Thyroid gland (tissue), 4 donors: ENCODE results near the gene PRSS23. TPM values are rescaled to one million over a fixed set of nuclear protein-coding genes. Genes with fewer than 3 reads are reported as not detected.
"Not testable (repeated sequence)": the region's sequence is repeated elsewhere in the genome, so short reads cannot be mapped to it uniquely, and the experiment has no call there.

ENCODE experiments used
- DNase-seq, 2 donors: peaks; one replicate each; pipeline ENCODE4 v3.0.0-alpha.2; 2019
- H3K27ac ChIP-seq, 3 donors: fragments of 200-600 bp; sonication (generic); 1 replicate in 2 of 3; 2 replicates in 1 of 3; pipeline ENCODE4 v1.5.1; 2016 to 2019; ENCODE audit warnings: mild to moderate bottlenecking in 1 of 3, moderate library complexity in 1 of 3
- H3K27me3 ChIP-seq: fragments of 200-600 bp; sonication (generic); one replicate; pipeline ENCODE4 v1.5.1; 2019
- H3K36me3 ChIP-seq, 2 donors: fragments of 200-600 bp; sonication (generic); one replicate each; pipeline ENCODE4 v1.5.1; 2016 to 2019
- H3K4me1 ChIP-seq, 2 donors: fragments of 200-600 bp; sonication (generic); one replicate each; pipeline ENCODE4 v1.5.1; 2017 to 2019
- H3K4me3 ChIP-seq, 3 donors: fragments of 200-600 bp; sonication (generic); replicated peaks in 1 of 3; 1 replicate in 2 of 3; 2 replicates in 1 of 3; pipeline ENCODE4 v1.5.1; 2016; ENCODE audit warnings: mild to moderate bottlenecking in 1 of 3
- H3K9me3 ChIP-seq: fragments of 200-600 bp; sonication (generic); one replicate; pipeline ENCODE4 v1.5.1; 2017
- CTCF ChIP-seq, 6 experiments: fragments of 200-600 bp in 3 of 6; fragments of 450-650 bp in 3 of 6; sonication (generic) in 3 of 6; IDR thresholded peaks; one replicate each; pipeline ENCODE4 v1.5.1; 2016 to 2019; ENCODE audit warnings: antibody characterized with exemption in 6 of 6, mild to moderate bottlenecking in 2 of 6, inconsistent platforms in 1 of 6, moderate library complexity in 1 of 6
- POLR2A ChIP-seq, 2 donors: fragments of 450-650 bp; IDR thresholded peaks; one replicate each; pipeline ENCODE4 v1.6.1; 2017; ENCODE audit warnings: antibody characterized with exemption in 2 of 2, mild to moderate bottlenecking in 2 of 2, moderate library complexity in 1 of 2
- WGBS, 2 donors: methylation state at CpG; one replicate each; pipeline ENCODE4 v1.1.5; 2017; 5-methylcytosine and 5-hydroxymethylcytosine counted together
- intact Hi-C: fragments of 100-400 bp; cut with DNase I; formaldehyde crosslinking; loops from one replicate; pipeline ENCODE4 v1.15.1; 2023
- total RNA-seq, 4 donors: library from RNA; depleted of rRNA; stranded (reverse); fragments of >200 nt; gene quantifications; one replicate each; pipeline ENCODE4 v1.2.3, GENCODE V29; 2016

Gene PRSS23
- total RNA-seq, 4 donors from 2014 or later: 26.4 to 47.8 (median 36.2) TPM

GRCh38 chr11:86760577-86760976 is 39.8 kb upstream of the PRSS23 start:
- 94 to 96% methylated on average over 1 of the region's 1 CpG for WGBS, 2 donors
- Histone ChIP-seq H3K27me3 (no peaks in the 10 kb centered on the region), H3K9me3 (no peaks in the 10 kb centered on the region), H3K27ac (no peak overlapping the region), H3K4me1 (no peaks in the 10 kb centered on the region), H3K36me3 (no peaks in the 10 kb centered on the region), H3K4me3 (no peak overlapping the region)
- no peak for TF ChIP-seq POLR2A (IDR thresholded peaks at IDR 0.05)
- TF ChIP-seq CTCF (IDR thresholded peaks at IDR 0.05): no peak
- DNase-seq: no peak
- intact Hi-C loops: no loop called here

DNA sequence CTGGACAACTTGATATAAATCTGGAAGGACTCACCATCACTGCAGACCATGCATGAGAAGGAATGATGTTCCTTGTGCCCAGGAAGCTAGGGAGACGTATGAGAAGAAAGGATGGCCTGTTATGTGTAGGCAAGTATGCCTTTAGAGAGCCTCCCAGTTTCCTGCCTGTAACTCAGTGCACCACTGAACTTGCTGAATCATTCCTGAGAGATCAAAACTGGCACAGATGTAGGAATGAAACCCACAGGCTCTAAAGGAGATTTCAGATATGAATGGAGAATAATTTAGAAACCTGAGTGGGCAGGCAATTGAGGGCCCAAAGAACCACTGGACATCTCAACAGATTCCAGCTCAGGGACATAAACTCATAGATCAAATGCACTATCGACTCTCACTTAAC is 38.4 kb upstream of the PRSS23 start:
- no peak overlapping the region for H3K27ac ChIP-seq
- H3K4me1 ChIP-seq: no peaks in the 10 kb centered on the region
- no peak overlapping the region for H3K4me3 ChIP-seq
- no peaks in the 10 kb centered on the region for H3K27me3 ChIP-seq
- 60 to 73% methylated on average over 2 of the region's 2 CpGs for WGBS, 2 donors
- H3K9me3 ChIP-seq: no peaks in the 10 kb centered on the region
- intact Hi-C loops: no loop called here
- no peaks in the 10 kb centered on the region for H3K36me3 ChIP-seq
- TF ChIP-seq POLR2A (IDR thresholded peaks at IDR 0.05) (no peak), CTCF (IDR thresholded peaks at IDR 0.05) (no peak)
- no peak for DNase-seq

DNA sequence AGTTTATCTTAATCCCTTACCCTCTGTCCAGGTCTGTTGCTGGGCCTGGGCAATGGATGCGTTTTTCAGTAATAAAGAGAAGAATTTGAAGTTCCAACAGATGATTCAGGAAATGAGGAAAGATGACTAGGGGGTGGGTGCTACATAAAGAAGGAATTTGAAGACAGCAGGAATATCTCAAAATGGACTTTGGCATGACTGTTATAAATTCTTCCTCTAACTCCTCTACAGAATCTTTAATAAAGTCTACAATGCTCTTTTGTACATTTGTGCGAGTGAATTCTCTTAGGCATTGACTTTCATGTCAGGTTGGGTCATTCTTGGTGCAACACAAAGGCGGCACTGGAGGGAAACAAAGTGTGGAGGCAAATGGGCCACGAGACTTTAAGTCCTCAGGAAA is 35.1 kb upstream of the PRSS23 start:
- no peak for DNase-seq
- intact Hi-C loops: no loop called here

DNA sequence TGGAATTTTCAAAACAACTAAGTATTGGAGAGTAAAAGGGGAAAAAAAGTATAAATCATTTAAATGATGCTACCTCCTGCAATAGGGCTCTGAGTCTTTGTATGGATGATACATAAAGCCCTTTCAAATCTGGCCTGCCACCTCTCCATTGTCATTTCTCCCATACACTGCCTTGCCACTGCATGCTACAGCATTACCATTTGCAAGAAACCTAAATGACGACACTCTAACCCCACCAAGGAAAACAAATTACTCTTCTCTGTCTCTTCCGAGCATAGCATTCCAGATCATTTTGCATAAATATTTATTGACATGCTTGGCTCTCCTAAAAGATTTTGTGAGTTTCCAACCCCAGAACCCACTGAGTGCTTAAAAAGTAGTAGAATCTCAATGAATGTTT is 34.5 kb upstream of the PRSS23 start:
- Histone ChIP-seq H3K4me3 (no peak overlapping the region), H3K36me3 (no peaks in the 10 kb centered on the region), H3K9me3 (no peaks in the 10 kb centered on the region), H3K27ac (no peak overlapping the region), H3K27me3 (no peaks in the 10 kb centered on the region), H3K4me1 (no peaks in the 10 kb centered on the region)
- intact Hi-C loops: no loop called here
- WGBS, 2 donors: 67% methylated on average over 2 of the region's 2 CpGs
- TF ChIP-seq POLR2A (IDR thresholded peaks at IDR 0.05): no peak
- no peak for TF ChIP-seq CTCF (IDR thresholded peaks at IDR 0.05)
- no peak for DNase-seq

More for the DNA sequence above, 35.1 kb upstream of the PRSS23 start:
- Histone ChIP-seq H3K4me1 (no peaks in the 10 kb centered on the region), H3K36me3 (no peaks in the 10 kb centered on the region), H3K27me3 (no peaks in the 10 kb centered on the region), H3K27ac (no peak overlapping the region), H3K9me3 (no peaks in the 10 kb centered on the region), H3K4me3 (no peak overlapping the region)
- no peak for TF ChIP-seq POLR2A (IDR thresholded peaks at IDR 0.05)
- 92 to 93% methylated on average over 4 of the region's 4 CpGs for WGBS, 2 donors

DNA sequence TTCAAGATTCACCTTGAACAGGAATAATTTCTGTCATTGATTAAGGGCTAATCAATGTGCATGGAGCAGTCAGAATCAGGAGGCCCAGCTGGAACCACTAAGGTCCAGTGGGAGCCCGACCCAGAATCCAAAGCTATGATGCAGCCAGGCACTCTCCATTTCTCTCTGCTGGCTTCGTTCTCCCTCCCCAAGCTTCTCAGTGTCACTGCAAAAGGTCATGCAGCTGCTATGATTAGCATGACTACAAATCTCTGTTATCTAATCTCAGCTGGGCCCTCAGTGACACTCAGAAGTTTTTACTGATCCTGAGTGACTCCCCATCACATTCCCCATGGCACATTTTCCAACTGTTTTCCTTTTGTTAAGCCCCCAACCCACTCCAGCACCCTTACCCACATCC is 31.1 kb upstream of the PRSS23 start:
- 66 to 70% methylated on average over 2 of the region's 2 CpGs for WGBS, 2 donors

GRCh38 chr11:86770473-86771027 is 29.8 kb upstream of the PRSS23 start:
- H3K9me3 ChIP-seq, H3K36me3 ChIP-seq, DNase-seq, H3K4me3 ChIP-seq, H3K4me1 ChIP-seq, intact Hi-C loops, H3K27ac ChIP-seq, H3K27me3 ChIP-seq: not testable (repeated sequence)
- WGBS, 2 donors: 91 to 95% methylated on average over 12 to 13 of the region's 34 CpGs

More for the DNA sequence above, 31.1 kb upstream of the PRSS23 start:
- TF ChIP-seq POLR2A (IDR thresholded peaks at IDR 0.05) (no peak), CTCF (IDR thresholded peaks at IDR 0.05) (no peak)
- H3K27ac ChIP-seq: no peak overlapping the region
- H3K27me3 ChIP-seq: no peaks in the 10 kb centered on the region
- no peaks in the 10 kb centered on the region for H3K36me3 ChIP-seq
- no peak for DNase-seq
- no peaks in the 10 kb centered on the region for H3K4me1 ChIP-seq
- intact Hi-C loops: no loop called here
- H3K4me3 ChIP-seq: no peak overlapping the region
- H3K9me3 ChIP-seq: no peaks in the 10 kb centered on the region
